AG20443 (cell line): ENCODE data around the gene SPA17.

Experiments
- DNase-seq: peaks from one replicate; pipeline ENCODE4 v3.0.0; 2012; ENCODE audit warnings: low spot score, mixed read lengths

The SPA17 gene

DNA sequence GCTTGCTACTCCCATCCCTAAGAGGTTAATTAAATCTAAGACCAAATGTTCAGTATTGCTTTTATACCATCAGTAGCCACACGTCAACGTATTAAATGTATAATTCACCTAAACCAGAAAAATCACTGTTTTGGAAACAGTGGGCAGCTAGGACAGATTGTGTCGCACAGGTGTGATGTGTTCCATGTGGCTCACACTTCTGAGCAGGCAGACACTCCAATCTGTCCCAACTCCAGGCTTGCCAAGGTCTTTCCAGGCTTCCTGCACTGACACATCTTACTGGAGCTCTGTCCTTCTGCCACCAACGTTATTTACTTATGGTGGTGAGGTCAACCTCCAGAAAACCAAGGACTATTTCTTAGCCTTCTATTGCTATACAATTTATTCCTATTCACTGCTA, 11.6 kb upstream of the SPA17 start:
- no peak for DNase-seq

DNA sequence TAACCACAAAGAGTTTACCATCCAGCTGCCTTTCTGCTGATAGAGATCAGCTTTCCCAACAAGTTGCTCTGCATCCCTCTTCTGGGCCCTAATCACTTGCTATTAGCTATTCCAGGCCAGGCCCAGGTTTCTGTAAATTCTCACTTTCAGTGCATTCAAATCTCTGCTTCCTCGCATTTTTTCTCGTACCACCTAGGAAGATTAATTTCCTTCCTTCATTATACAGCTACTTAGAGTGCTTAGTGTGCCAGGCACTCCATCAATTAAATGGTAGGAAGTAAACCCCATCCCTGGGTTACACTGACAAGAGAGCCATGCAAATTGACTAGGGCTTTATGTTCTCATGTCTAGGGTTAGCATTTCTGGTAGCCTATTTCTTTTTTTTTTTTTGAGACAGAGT, 9.8 kb upstream of the SPA17 start:
- no peak for DNase-seq

DNA sequence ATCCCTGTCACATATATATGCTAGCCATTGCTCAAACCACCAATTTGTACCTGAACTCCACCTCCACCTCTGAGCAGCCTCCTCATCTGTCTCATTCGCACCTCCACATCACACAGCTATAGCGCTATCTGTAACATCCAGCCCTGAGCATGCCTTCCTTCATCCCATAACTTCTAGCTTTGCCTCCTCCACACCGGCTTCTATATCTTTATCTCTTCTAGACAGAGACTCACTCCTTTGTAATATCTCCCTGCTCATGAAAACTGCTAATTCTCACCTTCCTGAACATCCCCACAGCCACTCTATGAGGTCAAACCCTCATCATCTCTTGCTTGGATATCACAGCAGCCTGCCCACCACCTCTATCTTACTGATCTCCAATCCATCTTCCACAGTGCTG, 6.1 kb upstream of the SPA17 start:
- no peak for DNase-seq

DNA sequence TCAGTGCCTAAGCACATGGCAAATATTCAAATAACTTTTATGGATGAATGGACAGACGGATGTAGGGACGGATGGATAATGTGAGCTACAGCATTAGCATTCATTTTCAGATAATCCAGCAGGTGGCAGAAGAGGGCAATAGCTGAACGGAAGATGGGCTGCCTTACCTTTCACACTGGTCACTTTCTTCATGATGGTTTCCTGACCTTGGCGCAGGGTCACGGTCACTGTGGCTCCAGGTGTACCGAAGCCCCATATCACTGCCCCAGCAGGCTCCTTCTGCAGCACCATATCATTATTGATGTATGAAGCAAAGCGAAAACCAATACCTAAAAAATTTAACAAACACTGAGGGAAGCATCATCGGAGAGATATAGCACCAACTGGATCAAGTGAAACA, 4.5 kb upstream of the SPA17 start:
- peak; percentile 72 for DNase-seq

DNA sequence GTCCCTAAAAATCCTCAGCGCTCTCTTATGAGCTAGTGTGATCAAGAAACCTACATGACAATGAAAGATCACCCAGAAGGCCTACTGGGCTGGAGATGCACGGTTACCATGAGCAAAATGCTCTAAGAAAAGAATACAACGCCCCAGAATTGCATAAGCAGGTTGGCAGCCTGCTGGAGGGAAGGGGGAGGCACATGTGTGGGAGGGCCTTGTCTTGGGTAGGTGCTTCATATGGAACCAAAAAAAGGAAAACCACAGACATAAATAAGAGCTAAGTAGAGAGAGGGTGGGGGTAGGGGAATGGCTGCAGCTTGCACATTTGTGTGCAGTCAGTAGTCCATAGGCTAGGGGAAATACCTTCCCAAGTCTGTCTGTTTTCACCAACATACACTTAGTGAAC, 3.0 kb upstream of the SPA17 start:
- no peak for DNase-seq

DNA sequence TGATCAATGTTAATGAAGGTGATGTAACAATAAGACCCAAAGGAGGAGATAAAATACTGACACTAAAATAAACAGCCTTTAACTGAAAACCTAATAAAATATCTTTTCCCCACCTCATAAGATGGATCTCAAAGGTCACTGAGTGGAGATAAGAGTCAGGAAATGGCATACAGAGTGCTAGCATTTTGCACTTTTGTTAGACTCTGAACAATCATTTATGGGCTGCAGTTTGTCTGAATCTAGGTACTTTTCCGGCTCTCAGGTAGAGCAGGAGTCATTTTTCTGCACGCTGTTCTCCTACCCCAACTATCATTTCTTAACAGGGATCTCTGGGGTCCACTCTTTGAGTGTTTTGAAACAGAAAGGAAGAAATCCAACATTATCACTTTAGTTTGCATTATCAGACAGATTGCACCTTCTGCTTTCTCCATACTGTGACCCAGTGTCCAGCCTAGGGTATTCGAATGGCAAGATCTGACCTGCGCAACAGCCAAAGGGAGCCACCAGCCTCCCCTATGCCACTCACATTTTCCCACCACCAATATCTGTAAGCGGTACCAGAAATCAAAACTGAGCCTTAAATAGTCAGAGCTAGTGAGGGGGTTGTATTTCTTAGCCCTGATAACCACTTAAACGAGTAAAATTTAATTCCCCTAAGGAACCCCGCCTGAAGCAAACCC, 1.0 kb upstream of the SPA17 start:
- no peak for DNase-seq

DNA sequence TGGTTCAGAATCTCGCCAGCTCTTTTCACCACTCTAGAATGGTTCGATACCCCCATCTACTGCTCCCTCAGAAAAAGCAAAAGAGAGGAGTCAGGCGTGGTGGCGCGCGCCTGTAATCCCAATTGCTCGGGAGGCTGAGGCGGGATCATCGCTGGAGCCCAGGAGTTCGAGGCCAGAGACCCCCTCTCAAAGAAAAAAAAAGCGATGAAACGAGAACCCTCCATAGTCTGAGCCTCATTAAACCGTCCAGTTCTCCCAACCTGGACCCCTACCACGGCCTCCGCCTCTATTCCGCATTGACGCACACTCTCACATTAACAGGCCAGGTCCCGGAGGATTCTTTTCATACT, 439 bp downstream of the SPA17 start:
- DNase-seq, result no peak

DNA sequence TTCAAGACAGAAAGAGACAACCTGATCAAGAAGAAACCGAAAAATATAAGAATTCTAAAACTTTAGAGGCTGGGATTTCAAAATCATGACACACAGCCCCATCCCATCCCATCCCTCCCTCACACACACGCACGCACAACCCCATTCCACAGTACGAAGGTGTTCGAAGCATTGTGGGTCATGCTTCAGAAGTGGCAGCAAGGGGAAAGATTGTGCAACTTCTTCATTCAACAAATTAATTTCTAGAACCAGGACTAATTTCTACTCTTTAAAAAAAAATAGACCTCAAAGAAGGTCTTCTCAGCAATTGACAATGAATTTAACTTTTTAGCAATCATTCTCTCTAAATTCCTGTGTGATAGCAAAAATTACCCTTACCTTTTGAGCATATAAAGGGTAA, 867 bp downstream of the SPA17 start:
- no peak for DNase-seq

DNA sequence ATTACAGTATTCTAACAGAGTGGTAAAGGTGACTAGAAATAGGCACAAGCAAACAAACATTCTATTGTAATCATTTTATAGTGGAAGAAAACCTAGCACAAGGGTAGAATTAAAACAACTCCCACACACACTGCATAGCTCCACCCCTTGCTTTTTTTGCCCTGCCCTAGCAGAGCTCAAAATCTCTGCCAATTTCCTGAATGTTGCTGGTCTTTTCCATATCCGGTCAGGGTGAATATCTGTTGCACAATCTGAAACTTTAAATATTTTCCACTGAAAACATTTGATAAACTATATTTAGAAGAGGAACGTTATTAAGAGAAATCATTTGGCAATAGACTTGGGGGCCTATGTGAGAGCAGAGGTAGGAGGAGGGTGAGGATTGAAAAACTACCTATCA, 2.7 kb downstream of the SPA17 start:
- DNase-seq, result peak; percentile 54

DNA sequence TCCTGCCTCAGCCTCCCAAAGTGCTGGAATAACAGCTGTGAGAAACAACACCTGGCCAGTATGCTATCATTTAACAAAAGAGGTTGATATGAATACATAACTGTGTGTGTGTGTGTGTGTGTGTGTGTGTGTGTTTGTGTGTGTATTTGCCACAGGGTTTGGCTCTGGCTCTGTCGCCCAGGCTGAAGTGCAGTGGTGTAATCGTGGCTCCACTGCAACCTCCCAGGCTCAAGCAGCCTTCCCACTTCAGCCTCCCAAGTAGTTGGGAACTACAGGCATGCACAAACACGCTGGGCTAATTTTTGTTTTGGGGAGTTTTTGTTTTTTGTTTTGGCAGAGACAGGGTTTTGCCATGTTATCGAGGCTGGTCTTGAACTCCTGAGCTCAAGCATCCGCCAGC, 4.7 kb downstream of the SPA17 start:
- no peak for DNase-seq

DNA sequence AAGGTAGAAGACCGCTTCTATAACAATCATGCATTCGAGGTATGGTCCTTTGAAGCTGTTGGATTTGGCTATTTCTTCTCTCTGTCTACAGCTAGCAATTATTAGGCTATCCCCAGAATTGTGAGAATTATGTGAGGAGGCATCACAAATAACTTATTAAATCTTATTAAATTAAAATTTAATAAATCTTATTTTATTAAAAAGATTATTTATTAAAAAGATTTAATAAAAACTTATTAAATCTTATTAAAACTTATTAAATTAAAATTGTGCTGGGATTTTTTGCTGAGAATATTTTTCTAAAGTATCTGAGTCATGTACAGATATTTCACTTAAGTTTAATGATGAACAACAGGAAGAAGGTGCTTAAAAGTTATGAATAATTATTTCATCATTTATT, 7.7 kb downstream of the SPA17 start:
- DNase-seq, result no peak

DNA sequence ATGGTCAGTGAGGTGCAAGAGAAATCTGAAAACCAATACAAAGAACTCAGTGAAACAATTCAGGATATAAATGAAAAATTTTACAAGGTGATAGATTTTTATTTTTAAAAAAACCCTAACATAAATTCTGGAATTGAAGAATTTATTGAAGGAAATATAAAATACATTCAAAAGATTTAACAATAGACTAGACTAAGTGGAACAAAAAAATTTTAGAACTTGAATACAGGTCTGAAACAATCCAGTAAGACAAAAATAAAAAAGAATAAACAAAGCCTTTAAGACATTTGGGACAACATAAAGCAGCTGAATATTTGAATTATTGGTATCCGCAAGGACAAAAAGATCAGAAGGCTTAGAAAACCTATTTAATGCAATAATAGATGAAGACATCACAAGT, 8.7 kb downstream of the SPA17 start:
- DNase-seq, result no peak

DNA sequence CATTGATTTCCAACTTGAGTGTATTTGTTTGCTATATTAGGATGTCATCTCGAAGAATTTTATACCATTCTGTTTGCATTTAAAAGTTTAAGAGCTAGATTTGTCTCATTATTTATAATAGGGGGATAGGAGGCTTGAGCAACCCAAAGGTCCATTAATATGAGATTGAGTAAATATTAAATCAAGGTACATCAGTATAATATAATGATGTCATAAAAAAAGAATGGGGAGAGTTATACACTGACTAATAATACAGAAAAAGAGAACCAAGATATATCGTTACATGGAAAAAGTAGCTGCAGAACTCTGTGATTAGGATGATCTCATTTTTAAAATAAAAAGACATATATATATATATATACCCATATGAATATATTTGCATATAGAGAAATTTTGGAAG, 19.4 kb downstream of the SPA17 start:
- DNase-seq, result no peak

DNA sequence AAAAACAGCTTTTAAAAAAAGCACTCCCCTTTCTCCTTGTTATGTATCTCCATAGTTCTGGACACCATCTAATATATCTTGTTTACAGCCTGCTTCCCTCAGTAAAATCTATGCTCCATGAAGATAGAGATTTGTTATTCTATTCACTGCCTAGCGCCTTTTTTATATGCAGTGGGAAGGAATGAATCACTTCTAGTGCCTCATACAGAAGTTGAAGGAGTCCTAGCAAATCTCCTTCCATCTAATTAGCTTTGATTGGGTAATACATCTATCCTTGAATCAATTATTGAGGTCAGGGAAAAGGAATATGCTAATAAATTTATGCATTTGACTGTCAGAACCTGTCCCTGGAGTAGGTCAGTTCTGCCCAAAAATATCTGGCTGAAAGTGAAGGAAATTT, 25.8 kb downstream of the SPA17 start:
- DNase-seq, result no peak

DNA sequence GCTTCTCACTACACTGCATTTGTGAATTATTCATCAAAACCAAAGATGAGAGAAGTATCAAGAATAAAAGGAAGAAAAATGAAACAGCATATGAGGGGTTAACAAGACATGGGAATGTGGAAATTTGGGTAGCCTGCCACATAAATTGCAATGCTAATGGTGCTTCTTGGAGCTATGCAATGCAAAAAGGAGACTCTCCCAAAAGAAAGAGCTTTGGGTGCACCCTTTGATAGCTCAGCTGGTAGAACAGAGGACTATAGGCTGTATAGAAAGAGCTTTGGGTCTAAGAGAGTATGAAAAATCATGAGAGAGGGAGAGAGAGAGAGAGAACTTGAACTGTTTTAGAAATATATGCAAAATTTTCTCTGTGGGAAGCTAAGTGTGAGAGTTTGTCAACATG, 26.3 kb downstream of the SPA17 start:
- no peak for DNase-seq

DNA sequence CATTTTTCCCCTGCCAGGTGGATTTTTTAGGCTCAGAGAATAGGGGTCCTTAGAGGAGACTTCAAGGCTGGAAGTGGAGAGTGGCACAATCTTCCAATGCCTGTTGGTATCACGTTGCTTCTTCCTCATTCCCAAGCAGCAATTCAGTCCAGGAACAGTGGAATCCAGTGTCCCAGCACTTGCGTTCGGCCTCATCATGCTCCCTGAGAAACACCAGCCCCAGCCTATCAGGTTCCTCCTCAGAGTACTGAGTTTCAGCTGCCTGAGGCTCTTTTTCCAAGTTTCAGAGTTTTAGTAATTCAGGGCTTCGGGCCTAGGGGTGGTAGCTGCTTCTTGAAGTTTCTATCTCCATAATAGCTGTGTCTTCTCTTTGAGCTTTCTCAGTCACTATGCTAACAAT, 34.1 kb downstream of the SPA17 start:
- no peak for DNase-seq

DNA sequence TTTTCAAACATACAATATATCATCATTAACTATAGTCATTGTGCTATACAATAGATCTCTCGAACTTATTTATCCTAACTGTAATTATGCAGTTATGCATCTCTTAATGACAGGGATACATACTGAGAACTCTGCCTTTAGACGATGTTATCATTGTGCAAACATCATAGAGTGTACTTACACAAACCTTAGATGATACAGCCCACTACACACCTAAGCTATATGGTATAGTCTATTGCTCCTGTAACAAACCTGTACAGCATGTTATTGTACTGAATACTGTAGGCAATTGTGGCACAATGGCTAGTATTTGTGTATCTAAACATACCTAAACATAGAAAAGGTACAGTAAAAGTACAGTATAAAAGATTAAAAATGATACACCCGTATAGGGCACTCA, 38.7 kb downstream of the SPA17 start:
- DNase-seq, result no peak

DNA sequence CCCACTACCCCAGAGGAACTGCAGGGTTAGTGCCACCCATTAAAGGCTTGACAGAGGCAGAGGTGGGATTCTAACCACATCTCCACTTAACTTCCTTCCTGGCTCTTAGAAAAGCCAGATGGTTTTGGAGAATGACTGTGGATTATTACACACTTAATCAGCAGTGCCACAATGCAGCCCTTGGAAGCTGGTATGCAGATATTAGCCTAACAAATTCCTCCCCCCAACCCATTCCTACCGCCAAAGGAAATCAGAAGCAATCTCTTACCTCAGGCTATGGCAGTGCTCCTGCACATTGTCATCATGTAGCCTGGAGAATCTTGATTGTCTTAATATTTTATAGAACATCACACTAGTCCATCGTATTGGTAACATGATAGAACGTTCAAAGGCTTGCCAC, 42.9 kb downstream of the SPA17 start:
- no peak for DNase-seq

DNA sequence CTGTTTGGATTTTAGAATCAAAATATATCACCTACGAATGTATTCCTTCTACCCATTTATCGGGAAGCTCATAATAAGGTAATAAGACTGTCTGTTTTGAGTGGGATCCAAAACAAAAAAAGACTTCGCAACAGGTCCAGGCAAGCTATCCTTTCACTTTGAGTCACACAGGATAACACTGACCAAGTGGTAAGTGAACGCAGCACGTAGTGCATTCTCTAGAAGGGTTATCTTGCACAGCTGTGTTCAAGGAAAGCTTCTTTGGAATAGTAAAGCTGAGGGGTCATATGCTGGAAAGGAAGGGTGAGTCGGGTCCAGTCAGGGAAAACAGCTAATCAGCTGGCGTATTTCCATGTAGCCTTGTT, 43.7 kb downstream of the SPA17 start:
- no peak for DNase-seq

DNA sequence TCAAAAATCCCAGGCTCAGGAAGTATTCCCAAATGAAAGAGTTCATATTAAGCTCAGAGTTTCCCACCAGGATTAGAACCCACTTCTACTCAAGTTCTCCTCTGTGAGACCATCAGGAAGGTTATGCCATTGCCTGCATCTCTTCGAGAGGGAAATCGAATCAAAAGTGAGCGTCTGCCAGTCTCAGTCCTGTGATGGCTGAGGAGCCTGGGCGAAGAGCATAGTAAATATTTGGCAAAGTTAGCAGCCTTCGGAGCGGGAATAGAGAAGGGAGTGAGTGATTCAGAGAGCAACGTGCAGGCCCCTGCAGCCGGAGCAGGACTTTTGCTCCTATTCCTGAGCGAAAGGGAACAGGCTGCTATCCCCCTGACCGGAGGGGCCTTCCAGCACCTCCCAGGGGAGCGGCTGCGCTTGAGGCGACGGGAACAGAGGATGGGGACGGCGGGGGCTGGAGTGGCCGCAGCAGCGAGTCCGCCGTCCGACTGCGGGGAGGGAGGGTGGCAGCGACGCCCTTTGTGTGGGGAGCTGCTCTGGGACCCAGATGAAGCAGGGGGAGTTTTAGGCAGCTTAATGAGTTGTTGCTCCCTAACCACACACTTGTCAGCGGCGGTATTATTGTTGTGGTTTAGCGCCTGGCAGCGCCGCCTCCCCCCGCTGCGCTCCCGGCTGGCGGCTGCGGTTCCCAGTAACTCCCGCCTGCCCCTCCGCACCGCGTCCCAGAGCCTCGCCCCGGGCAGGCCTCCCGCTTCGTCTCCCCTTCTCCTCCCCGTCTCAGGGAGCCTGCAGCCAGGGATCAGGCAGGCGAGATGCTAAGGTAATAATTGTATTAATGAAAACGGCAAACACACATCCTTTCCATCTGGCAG, 44.3 kb downstream of the SPA17 start:
- peak; percentile 53 for DNase-seq

DNA sequence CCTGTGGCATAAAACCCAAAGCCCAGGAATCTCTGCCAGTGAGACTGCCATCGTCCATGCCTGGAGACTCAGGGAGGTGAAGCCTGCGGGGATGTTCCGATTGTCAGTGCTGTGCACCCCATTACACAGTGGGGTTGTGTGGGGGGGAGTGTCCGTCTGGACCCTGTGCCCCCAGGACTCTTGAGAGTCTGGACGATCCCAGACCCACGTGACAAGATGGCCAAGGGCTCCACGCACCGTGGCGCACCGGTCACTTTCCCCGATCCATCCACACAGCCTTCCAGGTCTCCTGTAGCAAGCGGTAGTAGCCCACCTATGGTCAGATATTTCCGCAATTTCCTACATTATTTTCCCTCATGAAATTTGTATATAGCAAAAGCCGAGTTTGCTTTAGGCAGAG, 45.1 kb downstream of the SPA17 start:
- DNase-seq, result no peak

DNA sequence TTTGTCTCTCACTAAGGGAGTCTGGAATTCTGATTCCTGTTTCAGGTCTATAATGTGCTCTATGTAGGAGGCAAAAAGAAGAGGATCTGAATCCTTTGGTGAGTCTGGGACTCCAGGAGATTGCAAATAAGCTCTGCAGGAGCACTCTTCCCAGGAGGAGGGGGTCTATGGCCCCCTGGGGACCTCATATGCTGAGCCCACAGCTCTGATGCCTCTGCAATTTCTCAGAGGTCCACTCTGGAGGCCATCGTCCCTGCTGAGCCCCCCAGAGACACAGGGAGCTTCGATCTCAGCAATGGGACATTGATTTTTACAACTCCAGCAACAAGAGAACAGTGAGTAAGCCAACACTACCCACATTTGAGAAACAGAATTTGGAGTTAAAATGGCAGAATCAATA, 45.8 kb downstream of the SPA17 start:
- no peak for DNase-seq

DNA sequence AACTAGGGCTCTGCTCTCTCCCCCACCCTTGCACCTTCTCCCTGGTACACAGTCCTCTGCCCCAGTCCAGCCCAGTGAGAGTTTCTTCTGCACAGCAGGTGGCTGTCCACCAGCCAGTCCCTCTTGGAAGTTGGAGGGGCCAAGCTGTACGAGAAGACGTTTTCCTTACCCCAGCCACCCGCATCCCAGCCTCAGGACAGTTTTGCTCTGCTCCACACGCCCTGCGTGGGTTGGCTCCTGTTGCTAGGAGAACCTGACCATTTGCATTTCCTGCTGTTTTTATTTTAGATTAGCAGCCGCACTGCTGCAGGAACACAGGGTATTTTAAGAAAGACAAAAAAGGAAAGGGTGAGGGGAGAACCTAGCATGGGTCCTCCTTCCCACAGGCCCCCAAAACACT, 48.5 kb downstream of the SPA17 start:
- no peak for DNase-seq
